GM23338 (cell line): ENCODE results near the gene ZNF594. TPM values are rescaled to one million over a fixed set of nuclear protein-coding genes. Genes with fewer than 3 reads are reported as not detected.
"Not testable (repeated sequence)": the region's sequence is repeated elsewhere in the genome, so short reads cannot be mapped to it uniquely, and the experiment has no call there.

ENCODE experiments used
- ATAC-seq: fragments of 200-7000 bp; cut with Tn5 transposase; 3 replicates; pipeline ENCODE4 v1.9.1; 2020
- DNase-seq: peaks from one replicate; pipeline ENCODE4 v3.0.0-alpha.2; 2015; ENCODE audit warnings: low spot score
- H2AFZ ChIP-seq: fragments of 200-600 bp; sonication (generic); 2 replicates; pipeline ENCODE4 v1.8.0; 2016; ENCODE audit warnings: antibody characterized with exemption, mild to moderate bottlenecking, moderate library complexity
- H3F3A ChIP-seq: fragments of 200-600 bp; sonication (generic); replicated peaks from 2 replicates; pipeline ENCODE4 v1.8.0; 2017; ENCODE audit warnings: antibody characterized with exemption, mixed run types, low read depth
- H3K27ac ChIP-seq: fragments of 200-600 bp; sonication (generic); 2 replicates; pipeline ENCODE4 v1.6.1; 2016; ENCODE audit warnings: low read depth
- H3K27me3 ChIP-seq: fragments of 200-600 bp; sonication (generic); 2 replicates; pipeline ENCODE4 v1.8.0; 2016; ENCODE audit warnings: mild to moderate bottlenecking, mixed run types, moderate library complexity; ENCODE audit not compliant: insufficient read depth
- H3K36me3 ChIP-seq: fragments of 200-600 bp; sonication (generic); 2 replicates; pipeline ENCODE4 v1.8.0; 2016; ENCODE audit warnings: mild to moderate bottlenecking; ENCODE audit not compliant: insufficient read depth
- H3K4me1 ChIP-seq: fragments of 200-600 bp; sonication (generic); 2 replicates; pipeline ENCODE4 v1.8.0; 2016; ENCODE audit warnings: mild to moderate bottlenecking, moderate library complexity; ENCODE audit not compliant: insufficient read depth
- H3K4me2 ChIP-seq: fragments of 200-600 bp; sonication (generic); 2 replicates; pipeline ENCODE4 v1.7.1; 2017; ENCODE audit warnings: mixed run types
- H3K4me3 ChIP-seq: fragments of 200-600 bp; sonication (generic); 2 replicates; pipeline ENCODE4 v1.6.1; 2016; ENCODE audit warnings: mixed run types
- H3K79me2 ChIP-seq: fragments of 200-600 bp; sonication (generic); replicated peaks from 2 replicates; pipeline ENCODE4 v1.8.0; 2017; ENCODE audit warnings: mild to moderate bottlenecking; ENCODE audit not compliant: insufficient read depth
- H3K9me2 ChIP-seq: fragments of 200-600 bp; sonication (generic); 2 replicates; pipeline ENCODE4 v1.8.0; 2017; ENCODE audit not compliant: insufficient read depth
- H4K20me1 ChIP-seq: fragments of 200-600 bp; sonication (generic); replicated peaks from 2 replicates; pipeline ENCODE4 v1.8.0; 2017; ENCODE audit warnings: mild to moderate bottlenecking; ENCODE audit not compliant: insufficient read depth
- H3K27ac Mint-ChIP-seq: 2 replicates; pipeline ENCODE4 v1.8.0; 2020; ENCODE audit warnings: inconsistent platforms, mild to moderate bottlenecking, moderate library complexity, mixed read lengths
- H3K27me3 Mint-ChIP-seq: 3 replicates; pipeline ENCODE4 v1.8.0; 2022; ENCODE audit warnings: low read depth, mild to moderate bottlenecking, moderate library complexity, mixed read lengths, inconsistent platforms; ENCODE audit not compliant: insufficient read depth, poor library complexity
- H3K36me3 Mint-ChIP-seq: 3 replicates; pipeline ENCODE4 v1.8.0; 2021; ENCODE audit warnings: low read depth, mild to moderate bottlenecking, inconsistent platforms, moderate library complexity, mixed read lengths
- H3K4me1 Mint-ChIP-seq: 3 replicates; pipeline ENCODE4 v1.8.0; 2020; ENCODE audit warnings: mild to moderate bottlenecking, inconsistent platforms, mixed read lengths
- H3K4me3 Mint-ChIP-seq: 3 replicates; pipeline ENCODE4 v1.8.0; 2021; ENCODE audit warnings: moderate library complexity, mild to moderate bottlenecking, inconsistent platforms, mixed read lengths
- H3K9me3 Mint-ChIP-seq: 3 replicates; pipeline ENCODE4 v1.8.0; 2020; ENCODE audit warnings: moderate library complexity, mild to moderate bottlenecking, inconsistent platforms, mixed read lengths
- ETS1 ChIP-seq: IDR thresholded peaks from 2 replicates; pipeline ENCODE4 v1.6.1; 2016; ENCODE audit warnings: antibody characterized with exemption
- EZH2 ChIP-seq: fragments of 200-600 bp; sonication (generic); IDR thresholded peaks from one replicate; pipeline ENCODE4 v1.8.0; 2017; ENCODE audit warnings: antibody characterized with exemption, mild to moderate bottlenecking, low read depth; ENCODE audit not compliant: unreplicated experiment
- POLR2AphosphoS5 ChIP-seq: IDR thresholded peaks from 2 replicates; pipeline ENCODE4 v1.6.1; 2016; ENCODE audit warnings: antibody characterized with exemption, low read depth
- ZNF331 ChIP-seq: fragments of 250-450 bp; sonication (Bioruptor Pico); IDR thresholded peaks from 2 replicates; pipeline ENCODE4 v1.5.0; 2020; ENCODE audit warnings: low read depth, mild to moderate bottlenecking, moderate library complexity
- ZNF462 ChIP-seq: fragments of 250-450 bp; sonication (Bioruptor Pico); IDR thresholded peaks from 2 replicates; pipeline ENCODE4 v1.5.0; 2020; ENCODE audit warnings: mild to moderate bottlenecking, moderate library complexity
- polyA plus RNA-seq: library from polyadenylated mRNA; unstranded; fragments of >200 nt; fragmentation: Nextera tagmentation; extraction: Ambion mirVana; gene quantifications from 2 replicates; pipeline ENCODE4 v1.2.1, GENCODE V29; 2016
- total RNA-seq: library from RNA; depleted of rRNA; stranded (reverse); fragments of >200 nt; shearing (Covaris generic); gene quantifications from 2 replicates; pipeline ENCODE4 v1.2.3, GENCODE V29; 2014

The ZNF594 gene
- total and polyA plus RNA-seq, 2 experiments from 2014 or later, result 7.0 to 15.6 TPM

GRCh38 chr17:5225668-5226457 lies 34.2 kb upstream of the ZNF594 start (continued):
- TF ChIP-seq ETS1 (no peak), POLR2AphosphoS5 (no peak), ZNF462 (CRISPR knock-in tag) (no peak), EZH2 (no peak), ZNF331 (no peak)

- not testable (repeated sequence) for H3K4me1 ChIP-seq, H3K27ac ChIP-seq, H3K27me3 Mint-ChIP-seq, H3K4me3 Mint-ChIP-seq, ATAC-seq, H3F3A ChIP-seq, H3K4me3 ChIP-seq, H3K9me3 Mint-ChIP-seq, H3K27ac Mint-ChIP-seq, H3K9me2 ChIP-seq, H3K4me1 Mint-ChIP-seq, H2AFZ ChIP-seq, DNase-seq, H3K36me3 Mint-ChIP-seq, H3K36me3 ChIP-seq, H3K4me2 ChIP-seq, H4K20me1 ChIP-seq, H3K27me3 ChIP-seq, H3K79me2 ChIP-seq
Measured at GRCh38 chr17:5221912-5222311, 30.2 kb upstream of the ZNF594 start.
